Endothelial cell (in vitro differentiated cells): ENCODE results near the gene USP16. TPM values are rescaled to one million over a fixed set of nuclear protein-coding genes. Genes with fewer than 3 reads are reported as not detected.

Experiments used
- DNase-seq: peaks from one replicate; pipeline ENCODE4 v3.0.0; 2021; ENCODE audit warnings: low spot score
- H3K27ac Mint-ChIP-seq: one replicate; pipeline ENCODE4 v1.8.0; 2021; ENCODE audit warnings: mixed read lengths, inconsistent platforms; ENCODE audit not compliant: unreplicated experiment
- H3K27me3 Mint-ChIP-seq: one replicate; pipeline ENCODE4 v1.8.0; 2021; ENCODE audit warnings: mild to moderate bottlenecking, moderate library complexity, mixed read lengths, inconsistent platforms; ENCODE audit not compliant: unreplicated experiment
- H3K36me3 Mint-ChIP-seq: one replicate; pipeline ENCODE4 v1.8.0; 2021; ENCODE audit warnings: mild to moderate bottlenecking, low read depth, mixed read lengths, inconsistent platforms; ENCODE audit not compliant: unreplicated experiment
- H3K4me1 Mint-ChIP-seq: one replicate; pipeline ENCODE4 v1.8.0; 2021; ENCODE audit warnings: mild to moderate bottlenecking, mixed read lengths, inconsistent platforms; ENCODE audit not compliant: unreplicated experiment
- H3K4me3 Mint-ChIP-seq: one replicate; pipeline ENCODE4 v1.8.0; 2021; ENCODE audit warnings: mild to moderate bottlenecking, mixed read lengths, inconsistent platforms; ENCODE audit not compliant: unreplicated experiment
- H3K9me3 Mint-ChIP-seq: one replicate; pipeline ENCODE4 v1.8.0; 2021; ENCODE audit warnings: mixed read lengths, inconsistent platforms; ENCODE audit not compliant: unreplicated experiment
- total RNA-seq: library from RNA; stranded (reverse); fragmentation: NEBNext Ultra II Directional; extraction: Animal tissue kit (Norgen Biotek cat#: 25700); gene quantifications from one replicate; pipeline ENCODE4 v1.2.1, GENCODE V29; 2021; ENCODE audit not compliant: unreplicated experiment
- TF ChIP-seq, protein P1 (sequence below): fragments of 200-600 bp; sonication (generic); IDR thresholded peaks from one replicate; pipeline ENCODE4 v1.5.0; 2021; ENCODE audit warnings: antibody characterized with exemption; ENCODE audit not compliant: unreplicated experiment

Gene USP16
- total RNA-seq, 1 donor from 2014 or later: 15.4 TPM

DNA sequence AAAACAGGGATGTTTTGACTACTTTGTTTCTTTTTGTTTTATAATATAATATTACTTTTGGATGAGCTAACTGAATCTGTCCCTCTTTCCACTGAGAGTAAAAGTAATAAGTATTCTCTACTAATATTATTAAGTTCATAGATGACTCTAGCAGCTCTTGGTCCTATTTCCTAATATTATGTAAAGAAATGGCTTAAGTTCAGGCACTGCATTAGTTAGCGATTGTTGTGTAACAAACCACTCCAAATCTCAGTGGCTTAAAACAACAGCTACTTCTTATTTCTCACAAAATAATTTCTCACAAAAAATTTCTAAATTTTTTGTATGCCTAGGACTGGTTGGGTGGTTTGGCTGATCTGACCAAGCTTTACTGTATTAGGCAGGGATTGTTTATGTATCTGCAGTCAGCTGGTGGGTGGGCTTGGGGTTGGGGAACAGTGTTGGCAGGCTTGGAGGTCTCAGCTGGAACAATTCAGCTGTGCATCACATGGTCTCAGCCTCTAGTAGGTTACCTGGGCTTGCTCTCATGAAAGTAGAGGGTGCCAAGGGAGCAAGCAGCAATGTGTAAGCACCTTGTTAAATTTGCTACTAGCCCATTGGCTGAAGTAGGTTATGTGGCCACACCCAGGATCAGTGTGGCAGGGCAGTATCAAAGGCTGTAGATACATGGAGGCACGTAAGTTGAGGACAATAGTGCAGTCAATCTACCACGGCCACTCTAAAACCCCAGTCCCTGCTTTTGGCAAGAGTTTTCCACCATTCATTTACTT, 57.8 kb downstream of the USP16 start:
- H3K9me3 Mint-ChIP-seq: no peaks in the 10 kb centered on the region
- TF ChIP-seq, protein P1, sequence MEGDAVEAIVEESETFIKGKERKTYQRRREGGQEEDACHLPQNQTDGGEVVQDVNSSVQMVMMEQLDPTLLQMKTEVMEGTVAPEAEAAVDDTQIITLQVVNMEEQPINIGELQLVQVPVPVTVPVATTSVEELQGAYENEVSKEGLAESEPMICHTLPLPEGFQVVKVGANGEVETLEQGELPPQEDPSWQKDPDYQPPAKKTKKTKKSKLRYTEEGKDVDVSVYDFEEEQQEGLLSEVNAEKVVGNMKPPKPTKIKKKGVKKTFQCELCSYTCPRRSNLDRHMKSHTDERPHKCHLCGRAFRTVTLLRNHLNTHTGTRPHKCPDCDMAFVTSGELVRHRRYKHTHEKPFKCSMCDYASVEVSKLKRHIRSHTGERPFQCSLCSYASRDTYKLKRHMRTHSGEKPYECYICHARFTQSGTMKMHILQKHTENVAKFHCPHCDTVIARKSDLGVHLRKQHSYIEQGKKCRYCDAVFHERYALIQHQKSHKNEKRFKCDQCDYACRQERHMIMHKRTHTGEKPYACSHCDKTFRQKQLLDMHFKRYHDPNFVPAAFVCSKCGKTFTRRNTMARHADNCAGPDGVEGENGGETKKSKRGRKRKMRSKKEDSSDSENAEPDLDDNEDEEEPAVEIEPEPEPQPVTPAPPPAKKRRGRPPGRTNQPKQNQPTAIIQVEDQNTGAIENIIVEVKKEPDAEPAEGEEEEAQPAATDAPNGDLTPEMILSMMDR: no peak
- no peak overlapping the region for H3K27ac Mint-ChIP-seq
- no peak overlapping the region for H3K4me3 Mint-ChIP-seq
- no peaks in the 10 kb centered on the region for H3K36me3 Mint-ChIP-seq
- H3K27me3 Mint-ChIP-seq: no peaks in the 10 kb centered on the region
- no peak for DNase-seq
- H3K4me1 Mint-ChIP-seq: peaks cover 7% of the 10 kb centered on the region

DNA sequence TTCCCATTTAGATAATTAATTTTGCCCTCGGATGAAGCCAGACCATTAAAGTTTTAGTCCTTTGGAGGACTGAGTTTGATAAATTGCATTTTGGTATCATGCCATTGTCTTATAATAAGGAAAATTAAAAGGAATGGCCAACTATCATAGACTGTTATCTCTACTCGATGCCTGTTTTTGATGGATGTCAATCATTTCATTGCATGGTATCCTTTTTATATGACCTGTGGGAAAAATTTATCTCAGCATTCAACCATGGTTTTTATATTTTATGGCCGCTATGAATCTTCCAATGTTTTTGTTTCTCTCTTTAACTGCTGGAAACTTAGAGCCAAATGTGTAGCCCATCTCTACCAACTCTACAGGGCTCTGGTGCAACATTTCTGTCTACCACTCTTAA, 58.8 kb downstream of the USP16 start:
- Mint-ChIP-seq H3K9me3 (no peaks in the 10 kb centered on the region), H3K4me1 (peaks cover 7% of the 10 kb centered on the region), H3K27ac (no peak overlapping the region), H3K27me3 (no peaks in the 10 kb centered on the region), H3K4me3 (no peak overlapping the region), H3K36me3 (no peaks in the 10 kb centered on the region)
- TF ChIP-seq, protein P1: no peak
- no peak for DNase-seq

DNA sequence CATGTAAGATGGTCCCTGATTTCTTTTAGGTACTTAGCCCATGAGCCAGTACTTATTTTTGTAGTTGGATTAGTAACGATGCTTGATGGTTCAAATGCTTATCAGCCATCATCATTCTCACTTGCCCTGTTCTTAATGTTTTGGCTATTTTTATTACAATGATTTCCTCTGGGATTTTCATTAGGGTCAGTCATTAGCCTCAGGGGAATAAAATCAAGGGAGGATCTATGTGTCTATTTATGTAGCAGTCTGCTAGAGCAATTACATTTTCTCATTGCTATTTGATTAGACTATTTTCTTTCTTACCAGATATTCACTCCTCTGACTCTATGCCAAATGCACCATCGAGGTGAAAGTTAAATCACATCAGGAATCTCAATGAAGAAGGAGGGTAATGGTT, 59.9 kb downstream of the USP16 start:
- TF ChIP-seq, protein P1: no peak
- Mint-ChIP-seq H3K27me3 (no peaks in the 10 kb centered on the region), H3K36me3 (no peaks in the 10 kb centered on the region), H3K27ac (no peak overlapping the region), H3K4me3 (no peak overlapping the region), H3K9me3 (no peaks in the 10 kb centered on the region), H3K4me1 (peaks cover 5% of the 10 kb centered on the region)
- DNase-seq: no peak

DNA sequence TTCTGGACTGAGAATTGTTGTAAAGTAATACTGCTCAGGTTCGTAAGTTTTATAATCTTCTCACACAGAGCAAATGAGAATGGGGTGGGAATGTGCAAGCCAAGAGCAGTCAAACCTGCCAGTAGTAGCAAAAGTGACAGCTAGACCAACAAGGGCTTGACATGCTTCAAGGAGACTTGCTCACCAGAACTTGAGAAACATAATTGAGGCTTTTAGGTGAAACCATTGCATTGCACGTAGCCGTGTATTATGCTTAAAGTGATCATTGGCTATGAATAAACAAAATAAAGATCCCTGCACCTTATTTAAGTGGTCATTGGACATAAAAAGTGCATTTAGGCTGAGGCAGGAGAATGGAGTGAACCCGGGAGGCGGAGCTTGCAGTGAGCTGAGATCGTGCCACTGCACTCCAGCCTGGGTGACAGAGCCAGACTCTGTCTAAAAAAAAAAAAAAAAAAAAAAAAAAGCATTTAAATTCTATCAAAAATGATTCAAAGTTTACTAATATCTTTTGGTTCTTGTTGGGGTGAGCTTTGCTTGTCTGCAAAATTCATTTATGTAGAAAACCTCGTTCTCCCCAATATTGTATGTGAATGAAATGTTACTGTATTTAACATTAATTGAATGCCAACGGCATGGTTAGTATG, 60.8 kb downstream of the USP16 start:
- no peak for DNase-seq
- no peak overlapping the region for H3K4me3 Mint-ChIP-seq
- no peaks in the 10 kb centered on the region for H3K9me3 Mint-ChIP-seq
- H3K27me3 Mint-ChIP-seq: no peaks in the 10 kb centered on the region
- H3K36me3 Mint-ChIP-seq: no peaks in the 10 kb centered on the region
- no peak overlapping the region for H3K27ac Mint-ChIP-seq
- TF ChIP-seq, protein P1: no peak
- H3K4me1 Mint-ChIP-seq: peaks cover 8% of the 10 kb centered on the region

DNA sequence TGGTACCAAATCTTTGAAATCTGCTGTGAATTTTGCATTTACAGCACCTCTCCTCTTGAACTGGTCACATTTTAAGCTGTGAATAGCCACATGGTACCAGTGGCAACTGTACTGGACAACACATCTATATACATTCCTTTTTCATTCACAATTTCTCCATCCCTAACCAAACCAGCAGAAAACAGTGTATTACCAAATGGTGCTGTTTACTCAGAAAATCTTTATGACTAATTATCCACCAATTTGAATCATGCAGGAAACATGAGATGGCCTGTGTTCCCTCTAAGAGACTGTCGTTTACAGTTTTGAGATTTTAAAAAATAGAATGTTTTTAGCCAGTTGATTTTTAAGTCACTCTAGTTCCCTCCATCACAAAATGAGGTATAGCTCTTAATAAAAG, 66.6 kb downstream of the USP16 start:
- TF ChIP-seq, protein P1: no peak
- no peak overlapping the region for H3K4me3 Mint-ChIP-seq
- H3K4me1 Mint-ChIP-seq: peaks cover 9% of the 10 kb centered on the region
- no peak for DNase-seq
- no peaks in the 10 kb centered on the region for H3K9me3 Mint-ChIP-seq
- no peak overlapping the region for H3K27ac Mint-ChIP-seq
- peaks cover 2% of the 10 kb centered on the region for H3K27me3 Mint-ChIP-seq
- no peaks in the 10 kb centered on the region for H3K36me3 Mint-ChIP-seq
